Testis (tissue), 2 donors: ENCODE measurements around the gene GRK1.

Experiments
- POLR2A ChIP-seq: fragments of 450-650 bp; IDR thresholded peaks from one replicate; pipeline ENCODE4 v1.6.1; 2017; ENCODE audit warnings: antibody characterized with exemption, mild to moderate bottlenecking, moderate library complexity
- TF ChIP-seq, protein P1 (sequence below), 3 experiments: fragments of 450-650 bp in 2 of 3; fragments of 200-600 bp in 1 of 3; sonication (generic) in 1 of 3; IDR thresholded peaks; one replicate each; pipeline ENCODE4 v1.5.1; 2016 to 2019; ENCODE audit warnings: antibody characterized with exemption in 3 of 3, mild to moderate bottlenecking in 2 of 3, moderate library complexity in 1 of 3

DNA sequence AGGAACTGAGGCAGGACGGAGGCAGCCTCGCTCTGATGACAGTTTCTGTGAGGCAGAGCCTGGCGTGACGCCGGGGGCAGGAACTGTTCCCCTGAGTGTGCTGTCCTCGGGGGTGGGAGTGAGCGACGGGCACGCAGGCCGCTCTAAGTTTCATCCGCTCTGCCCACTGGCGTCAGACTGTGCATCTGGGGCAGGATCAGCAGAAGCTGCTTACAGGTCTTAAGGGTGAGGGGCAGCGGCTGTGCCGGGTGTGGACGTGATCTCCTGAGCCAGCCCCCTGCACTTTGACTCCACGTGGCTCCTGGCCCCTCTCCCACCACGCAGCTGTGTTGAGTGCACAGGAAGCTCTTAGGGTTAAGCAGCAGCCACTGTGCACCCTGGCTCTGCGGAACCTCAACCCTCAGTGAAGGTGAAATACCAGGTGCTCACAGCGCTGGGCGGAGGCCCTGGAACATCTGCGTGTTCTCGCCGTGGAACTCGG lies 1.5 kb downstream of the GRK1 start:
- TF ChIP-seq, protein P1, sequence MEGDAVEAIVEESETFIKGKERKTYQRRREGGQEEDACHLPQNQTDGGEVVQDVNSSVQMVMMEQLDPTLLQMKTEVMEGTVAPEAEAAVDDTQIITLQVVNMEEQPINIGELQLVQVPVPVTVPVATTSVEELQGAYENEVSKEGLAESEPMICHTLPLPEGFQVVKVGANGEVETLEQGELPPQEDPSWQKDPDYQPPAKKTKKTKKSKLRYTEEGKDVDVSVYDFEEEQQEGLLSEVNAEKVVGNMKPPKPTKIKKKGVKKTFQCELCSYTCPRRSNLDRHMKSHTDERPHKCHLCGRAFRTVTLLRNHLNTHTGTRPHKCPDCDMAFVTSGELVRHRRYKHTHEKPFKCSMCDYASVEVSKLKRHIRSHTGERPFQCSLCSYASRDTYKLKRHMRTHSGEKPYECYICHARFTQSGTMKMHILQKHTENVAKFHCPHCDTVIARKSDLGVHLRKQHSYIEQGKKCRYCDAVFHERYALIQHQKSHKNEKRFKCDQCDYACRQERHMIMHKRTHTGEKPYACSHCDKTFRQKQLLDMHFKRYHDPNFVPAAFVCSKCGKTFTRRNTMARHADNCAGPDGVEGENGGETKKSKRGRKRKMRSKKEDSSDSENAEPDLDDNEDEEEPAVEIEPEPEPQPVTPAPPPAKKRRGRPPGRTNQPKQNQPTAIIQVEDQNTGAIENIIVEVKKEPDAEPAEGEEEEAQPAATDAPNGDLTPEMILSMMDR (IDR thresholded peaks at IDR 0.05): no peak
- TF ChIP-seq POLR2A: no peak
